HT-29 (cell line): Measurements from ENCODE around the gene NEGR1. TPM values are rescaled to one million over a fixed set of nuclear protein-coding genes. Genes with fewer than 3 reads are reported as not detected.

ENCODE experiments used
- DNase-seq: peaks from one replicate; pipeline ENCODE4 v3.0.0-alpha.2; 2015; ENCODE audit warnings: low spot score
- total RNA-seq: library from RNA; depleted of rRNA; stranded (reverse); fragments of >200 nt; shearing (Covaris generic); gene quantifications from 2 replicates; pipeline ENCODE4 v1.2.3, GENCODE V29; 2014

NEGR1 gene
- total RNA-seq, 1 experiment from 2014 or later = not detected

- no peak for DNase-seq
Measured at GRCh38 chr1:72119491-72119890, 162.8 kb downstream of the NEGR1 start.

GRCh38 chr1:72117621-72118020, 164.7 kb downstream of the NEGR1 start:
- no peak for DNase-seq

- no peak for DNase-seq
Measured at GRCh38 chr1:72115290-72115689, 167.0 kb downstream of the NEGR1 start.

GRCh38 chr1:72111662-72112061, 170.7 kb downstream of the NEGR1 start:
- no peak for DNase-seq

GRCh38 chr1:72109916-72110315, 172.4 kb downstream of the NEGR1 start:
- no peak for DNase-seq

- DNase-seq = no peak
Measured at GRCh38 chr1:72105201-72105600, 177.1 kb downstream of the NEGR1 start.

GRCh38 chr1:72101840-72102632, 180.3 kb downstream of the NEGR1 start:
- no peak for DNase-seq

GRCh38 chr1:72100771-72101170, 181.6 kb downstream of the NEGR1 start:
- no peak for DNase-seq

GRCh38 chr1:72097851-72098570, 184.3 kb downstream of the NEGR1 start:
- DNase-seq = no peak

- DNase-seq = no peak
Measured at GRCh38 chr1:72094209-72094608, 188.1 kb downstream of the NEGR1 start.

- no peak for DNase-seq
Measured at GRCh38 chr1:72086394-72086793, 195.9 kb downstream of the NEGR1 start.

- no peak for DNase-seq
Measured at GRCh38 chr1:72075425-72075824, 206.9 kb downstream of the NEGR1 start.

- no peak for DNase-seq
Measured at GRCh38 chr1:72066431-72066830, 215.9 kb downstream of the NEGR1 start.

- DNase-seq = no peak
Measured at GRCh38 chr1:72064196-72065075, 217.9 kb downstream of the NEGR1 start.

- DNase-seq = no peak
Measured at GRCh38 chr1:72063364-72064044, 218.8 kb downstream of the NEGR1 start.

GRCh38 chr1:72062584-72062983, 219.8 kb downstream of the NEGR1 start:
- DNase-seq = no peak

- no peak for DNase-seq
Measured at GRCh38 chr1:72060466-72061245, 221.7 kb downstream of the NEGR1 start.

GRCh38 chr1:72056516-72056915, 225.8 kb downstream of the NEGR1 start:
- DNase-seq = no peak

GRCh38 chr1:72051538-72051937, 230.8 kb downstream of the NEGR1 start:
- no peak for DNase-seq

- DNase-seq = no peak
Measured at GRCh38 chr1:72050551-72050950, 231.8 kb downstream of the NEGR1 start.
